CD4-positive, alpha-beta T cell treated with Interleukin-12 subunit alpha and Interleukin-12 subunit beta, for 1 hour (primary cell): Measurements from ENCODE around the gene TMEM87A.

ENCODE experiments used
- DNase-seq: peaks from one replicate; pipeline ENCODE4 v3.0.0-alpha.2; 2020

The TMEM87A gene

GRCh38 chr15:42199126-42199525, 74.1 kb downstream of the TMEM87A start:
- no peak for DNase-seq

- no peak for DNase-seq
Observed at GRCh38 chr15:42198516-42198915, 74.7 kb downstream of the TMEM87A start.

GRCh38 chr15:42194513-42194912, 78.7 kb downstream of the TMEM87A start:
- no peak for DNase-seq

- DNase-seq = no peak
Observed at GRCh38 chr15:42193383-42193782, 79.8 kb downstream of the TMEM87A start.

GRCh38 chr15:42191610-42192346, 81.5 kb downstream of the TMEM87A start:
- DNase-seq = no peak

GRCh38 chr15:42190370-42190769, 82.9 kb downstream of the TMEM87A start:
- DNase-seq = no peak

GRCh38 chr15:42185801-42186200, 87.4 kb downstream of the TMEM87A start:
- DNase-seq = no peak

GRCh38 chr15:42184736-42185135, 88.5 kb downstream of the TMEM87A start:
- no peak for DNase-seq

- DNase-seq = no peak
Observed at GRCh38 chr15:42184296-42184695, 88.9 kb downstream of the TMEM87A start.

GRCh38 chr15:42182961-42183360, 90.3 kb downstream of the TMEM87A start:
- DNase-seq = no peak

GRCh38 chr15:42182328-42182886, 90.8 kb downstream of the TMEM87A start:
- DNase-seq = no peak

- DNase-seq = no peak
Observed at GRCh38 chr15:42178056-42178455, 95.2 kb downstream of the TMEM87A start.

GRCh38 chr15:42175671-42176070, 97.6 kb downstream of the TMEM87A start:
- no peak for DNase-seq

- no peak for DNase-seq
Observed at GRCh38 chr15:42172475-42172874, 100.8 kb downstream of the TMEM87A start.

GRCh38 chr15:42171795-42172194, 101.4 kb downstream of the TMEM87A start:
- no peak for DNase-seq

GRCh38 chr15:42171122-42171521, 102.1 kb downstream of the TMEM87A start:
- DNase-seq = no peak

- no peak for DNase-seq
Observed at GRCh38 chr15:42166225-42166940, 106.8 kb downstream of the TMEM87A start.

- DNase-seq = no peak
Observed at GRCh38 chr15:42165106-42165505, 108.1 kb downstream of the TMEM87A start.

- DNase-seq = no peak
Observed at GRCh38 chr15:42163947-42164550, 109.2 kb downstream of the TMEM87A start.

- DNase-seq = no peak
Observed at GRCh38 chr15:42163291-42163690, 109.9 kb downstream of the TMEM87A start.
